GM19025 (cell line): Measurements from ENCODE around the gene DBX2.
"Not testable (repeated sequence)": the region's sequence is repeated elsewhere in the genome, so short reads cannot be mapped to it uniquely, and the experiment has no call there.

ENCODE experiments used
- ATAC-seq: cut with Tn5 transposase; IDR thresholded peaks from one replicate; pipeline ENCODE4 v1.9.1; 2021; ENCODE audit warnings: mild to moderate bottlenecking, low read depth, moderate library complexity; ENCODE audit not compliant: unreplicated experiment

The DBX2 gene

DNA sequence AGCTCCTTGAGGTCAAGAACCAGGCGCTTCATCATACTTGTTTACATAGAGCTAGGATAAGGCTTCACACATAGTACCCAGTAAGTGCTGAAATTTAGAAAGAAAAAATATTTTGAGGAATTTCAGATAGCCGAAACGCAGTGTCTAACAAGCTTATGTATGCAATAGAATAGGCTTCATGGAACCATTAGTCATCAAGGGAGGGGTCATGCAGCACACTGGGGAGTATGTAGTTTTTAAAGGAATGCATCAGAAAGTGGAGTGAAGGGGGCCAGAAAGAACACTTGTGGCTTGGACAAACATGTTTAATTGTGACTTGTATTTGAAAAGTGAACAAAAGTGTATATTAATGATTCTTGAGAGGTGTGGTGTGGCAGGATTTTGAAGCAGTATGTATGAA lies 38.1 kb downstream of the DBX2 start:
- no peak for ATAC-seq

DNA sequence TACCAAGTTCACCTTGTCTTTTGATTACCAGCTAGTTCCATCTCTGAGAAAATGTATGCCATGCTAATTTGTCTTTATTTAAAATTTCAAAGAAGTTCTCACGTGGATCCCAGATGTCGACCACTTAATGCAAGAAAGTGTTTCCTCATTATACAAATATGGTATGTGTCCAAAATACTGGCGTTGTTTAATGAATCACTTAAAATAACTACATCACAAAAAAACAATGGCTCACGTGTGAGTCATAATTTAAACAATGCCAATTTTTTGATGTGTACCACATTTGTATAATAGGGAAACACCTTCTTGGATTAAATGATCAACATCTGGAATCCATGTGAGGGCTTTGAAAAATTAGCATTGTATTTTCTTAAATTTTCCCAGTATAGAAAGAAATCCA lies 40.8 kb downstream of the DBX2 start:
- ATAC-seq, result no peak

DNA sequence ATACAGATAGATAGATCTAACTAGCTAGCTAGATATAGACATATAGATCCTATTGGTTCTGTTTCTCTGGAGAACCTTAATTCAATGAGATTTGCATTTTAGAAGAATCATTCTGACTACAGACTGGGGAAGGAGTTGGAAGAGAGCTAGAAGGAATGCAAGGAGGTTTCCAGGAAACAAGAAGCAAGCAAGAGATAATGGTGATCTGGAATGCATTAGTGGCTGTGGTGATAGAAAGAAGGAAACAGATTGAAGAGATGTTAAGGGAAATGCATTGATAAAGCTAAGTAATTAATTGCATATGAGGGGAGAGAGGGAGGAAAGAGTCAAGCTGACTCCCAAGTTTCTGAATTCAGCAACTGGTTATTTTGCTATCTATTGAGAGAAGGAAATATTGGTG lies 42.7 kb downstream of the DBX2 start:
- ATAC-seq, result no peak

DNA sequence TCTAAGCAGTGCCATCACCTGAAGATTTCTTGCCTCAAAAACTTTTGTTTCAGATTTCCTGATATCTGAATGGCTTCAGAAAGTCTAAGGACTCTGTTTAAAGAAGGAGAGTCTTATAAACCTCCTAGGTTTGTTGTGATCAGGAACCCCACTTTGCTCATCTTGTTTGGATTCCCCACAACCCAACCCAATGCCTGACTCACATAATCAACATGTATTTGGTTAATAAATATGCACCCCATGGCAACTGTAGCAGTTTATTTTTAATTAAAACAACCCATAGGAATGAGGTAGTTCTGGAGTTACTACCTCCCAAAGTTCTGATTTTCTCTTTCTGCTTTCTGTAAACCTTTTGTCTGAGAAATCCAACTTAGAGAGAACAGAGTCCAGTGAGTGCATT lies 51.5 kb downstream of the DBX2 start:
- no peak for ATAC-seq

DNA sequence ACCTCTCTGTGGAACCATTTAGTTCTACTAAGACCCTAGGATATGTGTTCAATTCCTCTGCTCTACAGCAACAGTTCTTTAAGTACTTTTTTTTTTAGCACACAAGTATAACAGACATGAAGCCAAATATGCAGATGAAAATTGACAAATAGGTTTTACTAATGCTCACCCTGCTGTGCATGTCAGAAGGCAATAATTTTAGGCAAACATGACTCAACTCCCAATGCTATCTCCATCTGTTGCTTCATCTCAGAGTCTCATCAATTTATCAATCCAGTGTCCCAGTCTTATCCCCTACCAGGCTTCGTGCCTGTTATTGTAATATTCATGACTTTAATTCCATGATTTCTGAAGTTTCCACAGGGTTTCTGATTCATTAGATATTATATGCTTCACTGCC lies 57.7 kb downstream of the DBX2 start:
- ATAC-seq, result no peak

DNA sequence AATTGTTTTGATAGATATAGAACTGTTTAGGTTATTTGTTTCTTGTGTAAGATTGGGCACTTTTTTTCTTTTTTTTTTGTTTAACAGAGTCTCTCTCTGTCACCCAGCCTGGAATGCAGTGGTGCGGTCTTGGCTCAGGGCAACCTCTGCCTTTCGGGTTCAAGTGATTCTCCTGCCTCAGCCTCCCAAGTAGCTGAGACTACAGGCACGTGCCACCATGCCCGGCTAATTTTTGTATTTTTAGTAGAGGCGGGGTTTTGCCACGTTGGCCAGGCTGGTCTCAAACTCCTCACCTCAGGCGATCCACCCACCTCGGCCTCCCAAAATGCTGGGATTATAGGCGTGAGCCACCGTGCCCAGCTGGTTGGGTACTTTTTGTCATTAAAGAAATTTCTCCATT lies 66.0 kb downstream of the DBX2 start:
- not testable (repeated sequence) for ATAC-seq

DNA sequence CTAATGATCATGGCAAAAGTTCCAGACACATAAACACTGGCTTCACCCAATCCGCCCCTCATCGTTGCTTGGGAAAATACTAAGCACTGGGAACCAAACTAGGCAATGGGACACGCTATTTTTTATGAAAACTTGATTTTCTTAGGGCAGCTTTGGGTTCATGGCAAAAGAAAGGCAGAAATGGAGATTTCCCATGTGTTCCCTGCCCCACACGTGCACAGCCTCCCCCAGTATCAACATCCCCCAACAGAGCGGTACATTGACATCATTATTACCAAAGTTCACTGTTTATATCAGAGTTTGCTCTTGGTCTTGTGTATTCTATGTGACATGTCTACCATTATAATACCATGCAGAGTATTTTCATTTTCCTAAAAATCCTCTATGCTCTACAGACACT lies 71.0 kb downstream of the DBX2 start:
- no peak for ATAC-seq

DNA sequence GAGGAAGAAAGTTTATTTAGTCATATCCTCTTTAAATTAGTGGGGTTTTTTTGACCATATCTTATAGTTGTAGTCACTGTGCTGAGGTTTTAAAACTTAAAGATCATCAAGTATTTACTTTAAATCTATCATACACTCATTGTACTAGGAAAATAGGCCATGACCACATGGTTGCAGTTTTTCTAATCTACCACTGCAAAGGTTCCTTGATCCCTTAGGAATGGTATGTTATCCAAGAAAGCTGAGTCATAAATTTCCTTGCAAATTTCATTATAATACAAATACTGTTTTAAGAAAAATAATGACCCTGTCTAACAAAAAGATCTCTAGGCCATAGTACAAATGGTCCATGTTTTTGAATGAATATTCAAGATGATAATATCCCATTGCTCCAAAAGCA lies 74.7 kb downstream of the DBX2 start:
- no peak for ATAC-seq

DNA sequence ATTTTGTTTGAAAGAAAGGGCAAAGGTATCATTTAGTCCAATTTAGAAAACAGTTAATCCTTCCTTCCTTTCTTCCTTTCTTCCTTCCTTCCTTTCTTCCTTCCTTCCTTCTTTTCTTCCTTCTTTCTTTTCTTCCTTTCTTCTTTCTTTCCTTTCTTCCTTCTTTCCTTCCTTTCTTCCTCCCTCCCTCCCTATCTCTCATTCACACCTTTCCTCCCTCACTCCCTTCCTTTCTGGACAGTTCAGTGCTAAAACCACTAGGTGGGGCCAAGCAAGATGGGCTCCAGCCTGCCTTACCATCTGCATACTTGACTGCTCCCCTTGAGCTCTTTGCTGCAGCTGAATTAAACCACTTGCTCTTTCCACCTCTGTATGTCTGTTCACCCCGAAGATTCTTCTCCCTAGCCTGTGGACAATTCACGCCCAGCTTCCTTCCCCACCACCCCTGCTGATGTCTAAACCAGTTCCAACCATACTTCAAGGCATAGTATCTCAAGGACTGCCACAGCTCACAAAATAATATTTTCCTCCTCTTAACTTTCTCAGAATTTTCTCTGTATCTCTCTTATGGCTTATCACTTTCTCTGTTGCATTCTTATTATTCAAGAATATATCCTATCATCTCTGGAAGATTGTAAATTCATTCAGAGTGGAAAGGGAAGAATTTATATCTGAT lies 78.0 kb downstream of the DBX2 start:
- no peak for ATAC-seq

DNA sequence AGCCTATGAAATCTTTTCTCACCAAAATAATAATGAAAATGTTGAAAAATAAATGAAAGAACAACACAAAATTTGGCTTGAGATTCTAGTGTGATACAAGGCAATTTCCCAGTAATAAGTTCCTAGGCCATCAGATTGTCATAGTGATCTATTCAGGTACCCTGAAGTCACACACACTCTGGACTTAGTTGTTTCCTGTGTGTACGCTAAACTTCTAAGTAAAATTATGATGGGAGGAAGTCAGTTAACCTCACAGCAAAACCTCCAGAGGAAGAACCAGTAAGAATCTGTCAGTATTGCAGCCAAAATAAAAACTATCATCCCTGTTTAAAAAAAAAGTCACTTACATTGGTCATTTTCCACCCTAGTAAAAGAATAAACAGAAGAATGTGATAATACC lies 81.9 kb downstream of the DBX2 start:
- no peak for ATAC-seq
